Keratinocyte (primary cell): ENCODE measurements around the gene BEGAIN. TPM values are rescaled to one million over a fixed set of nuclear protein-coding genes. Genes with fewer than 3 reads are reported as not detected.

Source experiments
- DNase-seq: peaks from one replicate; pipeline ENCODE4 v3.0.0-alpha.2; 2011; ENCODE audit warnings: low read depth, missing footprints, low spot score
- FAIRE-seq: peaks from 2 replicates; lab custom pipeline; 2011; peaks lifted over from hg19 to GRCh38; lab: Jason Lieb, UNC
- H2AFZ ChIP-seq: 2 replicates; pipeline ENCODE4 v1.6.0; 2012; ENCODE audit warnings: low read length, control low read depth, inconsistent platforms; ENCODE audit not compliant: control insufficient read depth
- H3K27ac ChIP-seq: 2 replicates; pipeline ENCODE4 v1.5.1; 2011; ENCODE audit warnings: low read length; ENCODE audit not compliant: control insufficient read depth, insufficient read depth
- H3K27me3 ChIP-seq: 3 replicates; pipeline ENCODE4 v1.6.0; 2011; ENCODE audit warnings: low read length; ENCODE audit not compliant: control insufficient read depth, insufficient read depth; ENCODE audit errors: extremely low read depth
- H3K36me3 ChIP-seq, 2 experiments: 2 replicates in 1 of 2; 3 replicates in 1 of 2; pipeline ENCODE4 v1.5.1; 2011; ENCODE audit warnings: low read length in 2 of 2, mild to moderate bottlenecking in 1 of 2; ENCODE audit not compliant: control insufficient read depth in 2 of 2, insufficient read depth in 2 of 2; ENCODE audit errors: extremely low read depth in 1 of 2
- H3K4me1 ChIP-seq: 3 replicates; pipeline ENCODE4 v1.5.1; 2011; ENCODE audit warnings: low read length; ENCODE audit not compliant: control insufficient read depth, insufficient read depth; ENCODE audit errors: extremely low read depth
- H3K4me2 ChIP-seq: 3 replicates; pipeline ENCODE4 v1.6.0; 2011; ENCODE audit warnings: low read depth, low read length; ENCODE audit not compliant: control insufficient read depth, insufficient read depth; ENCODE audit errors: extremely low read depth
- H3K4me3 ChIP-seq, 3 experiments: fragments of 200-600 bp in 1 of 3; sonication (generic) in 1 of 3; 2 replicates in 2 of 3; 3 replicates in 1 of 3; pipeline ENCODE4 v1.5.1; 2011 to 2016; ENCODE audit warnings: low read length in 3 of 3, mild to moderate bottlenecking in 3 of 3, control low read depth in 2 of 3, inconsistent platforms in 1 of 3, low read depth in 1 of 3, mixed read lengths in 1 of 3, mixed run types in 1 of 3, moderate library complexity in 1 of 3; ENCODE audit not compliant: control insufficient read depth in 2 of 3, insufficient read depth in 2 of 3; ENCODE audit errors: extremely low read depth in 1 of 3
- H3K79me2 ChIP-seq: 2 replicates; pipeline ENCODE4 v1.6.0; 2012; ENCODE audit warnings: low read length; ENCODE audit not compliant: control insufficient read depth, insufficient read depth
- H3K9ac ChIP-seq: 3 replicates; pipeline ENCODE4 v1.6.0; 2011; ENCODE audit warnings: low read length; ENCODE audit not compliant: control insufficient read depth, insufficient read depth; ENCODE audit errors: extremely low read depth
- H3K9me1 ChIP-seq: 3 replicates; pipeline ENCODE4 v1.6.0; 2011; ENCODE audit warnings: low read length; ENCODE audit not compliant: control insufficient read depth, insufficient read depth; ENCODE audit errors: extremely low read depth
- H3K9me3 ChIP-seq: 2 replicates; pipeline ENCODE4 v1.5.1; 2012; ENCODE audit warnings: low read depth, low read length; ENCODE audit not compliant: control insufficient read depth
- H4K20me1 ChIP-seq: 3 replicates; pipeline ENCODE4 v1.6.0; 2011; ENCODE audit warnings: low read length; ENCODE audit not compliant: control insufficient read depth, insufficient read depth; ENCODE audit errors: extremely low read depth
- CTCF ChIP-seq, 3 experiments: IDR thresholded peaks in 1 of 3; conservative IDR thresholded peaks in 1 of 3; optimal IDR thresholded peaks in 1 of 3; 2 replicates in 2 of 3; 3 replicates in 1 of 3; pipeline versions ENCODE3 to v1.5.1; 2011; ENCODE audit warnings: low read length in 3 of 3, mild to moderate bottlenecking in 3 of 3, moderate library complexity in 2 of 3, control low read depth in 1 of 3, inconsistent platforms in 1 of 3; ENCODE audit not compliant: insufficient read depth in 2 of 3; ENCODE audit errors: extremely low read depth in 1 of 3
- EZH2 ChIP-seq: IDR thresholded peaks from one replicate; pipeline ENCODE4 v1.6.1; 2012; ENCODE audit warnings: inconsistent platforms, mild to moderate bottlenecking, low read length, moderate library complexity
- dilution Hi-C: fragments of 300-500 bp; cut with MboI; formaldehyde crosslinking; loops from one replicate; pipeline ENCODE4 v1.7.0; 2020; ENCODE audit warnings: low sequenced_read_pairs; ENCODE audit not compliant: extremely low pct_ligation_motif_present
- polyA plus RNA-seq, 5 experiments: library from polyadenylated mRNA; depleted of rRNA in 3 of 5; stranded (reverse) in 3 of 5; stranded (forward) in 1 of 5; unstranded in 1 of 5; fragments of >200 nt; gene quantifications; 1 replicate in 1 of 5; 2 replicates in 3 of 5; 3 replicates in 1 of 5; pipeline versions ENCODE4 v1.2.1 to v1.2.3, GENCODE V29; 2011 to 2012; ENCODE audit warnings: missing spikeins in 2 of 5, low read depth in 1 of 5, low replicate concordance in 1 of 5

BEGAIN gene
- polyA plus RNA-seq, 1 donor (not counting 4 experiments of a cell fraction or from before 2014, with no cell fraction given) = 0.25 TPM

DNA sequence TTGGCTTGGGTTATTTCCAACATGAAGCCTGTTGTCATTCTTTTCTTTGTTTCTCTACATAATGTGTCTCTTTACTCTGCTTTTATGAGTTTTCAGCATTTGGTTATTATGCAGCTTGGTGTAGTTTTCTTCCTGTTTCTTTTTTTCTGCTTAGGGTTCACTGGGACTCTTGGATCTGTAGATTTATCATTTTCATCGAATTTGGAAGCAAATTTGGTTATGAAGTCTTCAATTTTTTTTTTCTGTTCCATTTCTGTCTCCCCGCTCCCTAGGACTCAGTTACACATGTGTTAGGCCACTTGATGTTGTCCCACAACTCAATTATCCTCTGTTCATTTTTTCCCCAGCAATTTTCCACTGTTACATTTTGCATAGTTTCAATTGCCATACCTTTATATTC is 13.8 kb upstream of the BEGAIN start:
- Histone ChIP-seq H3K9ac (no peak overlapping the region), H3K9me1 (no peaks in the 10 kb centered on the region), H3K27ac (no peak overlapping the region), H3K4me2 (no peak overlapping the region), H3K4me1 (no peaks in the 10 kb centered on the region), H3K79me2 (no peaks in the 10 kb centered on the region), H4K20me1 (no peaks in the 10 kb centered on the region), H3K4me3 (no peak overlapping the region), H3K36me3 (no peaks in the 10 kb centered on the region), H2AFZ (no peak overlapping the region), H3K9me3 (no peaks in the 10 kb centered on the region), H3K27me3 (peaks cover 9% of the 10 kb centered on the region)
- TF ChIP-seq EZH2 = no peak
- no peak for TF ChIP-seq CTCF (optimal IDR thresholded peaks at IDR 0.05 in 1 of 3, IDR thresholded peaks at IDR 0.05 in 1 of 3, conservative IDR thresholded peaks at IDR 0.05 in 1 of 3; ENCODE audit: extremely low read depth in 1 of 3, insufficient read depth in 2 of 3, low read length in 3 of 3)
- FAIRE-seq (no peak), DNase-seq (no peak)
- dilution Hi-C loops = no loop called here

DNA sequence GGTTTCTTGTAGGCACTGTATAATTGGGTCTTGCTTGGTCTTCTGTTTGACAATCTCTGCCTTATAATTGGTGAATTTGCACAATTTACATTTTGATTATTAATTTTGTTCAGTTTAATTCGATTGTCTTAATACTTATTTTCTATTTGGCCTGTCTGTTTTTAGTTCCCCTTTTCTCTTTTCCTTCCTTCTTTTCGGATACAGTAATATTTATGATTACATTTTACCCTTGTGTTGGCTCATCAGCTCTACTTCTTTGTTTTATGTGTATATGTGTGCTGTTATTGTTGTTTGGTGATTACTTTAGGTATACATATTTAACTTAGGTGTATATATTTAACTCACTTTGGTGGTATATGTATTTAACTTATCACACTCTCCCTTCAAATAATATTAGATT is 12.8 kb upstream of the BEGAIN start:
- dilution Hi-C loops = no loop called here
- Histone ChIP-seq H3K79me2 (no peaks in the 10 kb centered on the region), H3K27me3 (peaks cover 11% of the 10 kb centered on the region), H3K27ac (no peak overlapping the region), H3K4me3 (no peak overlapping the region), H3K9me1 (no peaks in the 10 kb centered on the region), H3K9ac (no peak overlapping the region), H3K4me1 (no peaks in the 10 kb centered on the region), H2AFZ (no peak overlapping the region), H4K20me1 (no peaks in the 10 kb centered on the region), H3K4me2 (no peak overlapping the region), H3K9me3 (no peaks in the 10 kb centered on the region), H3K36me3 (no peaks in the 10 kb centered on the region)
- FAIRE-seq = no peak
- TF ChIP-seq CTCF (optimal IDR thresholded peaks at IDR 0.05 in 1 of 3, IDR thresholded peaks at IDR 0.05 in 1 of 3, conservative IDR thresholded peaks at IDR 0.05 in 1 of 3; ENCODE audit: extremely low read depth in 1 of 3, insufficient read depth in 2 of 3, low read length in 3 of 3) (no peak), EZH2 (no peak)
- DNase-seq = no peak
